ENCODE results near the gene TRIM28.

The TRIM28 gene

GRCh38 chr19:58579473-58580142 lies 35.7 kb downstream of the TRIM28 start:
- no peak for DNase-seq

DNA sequence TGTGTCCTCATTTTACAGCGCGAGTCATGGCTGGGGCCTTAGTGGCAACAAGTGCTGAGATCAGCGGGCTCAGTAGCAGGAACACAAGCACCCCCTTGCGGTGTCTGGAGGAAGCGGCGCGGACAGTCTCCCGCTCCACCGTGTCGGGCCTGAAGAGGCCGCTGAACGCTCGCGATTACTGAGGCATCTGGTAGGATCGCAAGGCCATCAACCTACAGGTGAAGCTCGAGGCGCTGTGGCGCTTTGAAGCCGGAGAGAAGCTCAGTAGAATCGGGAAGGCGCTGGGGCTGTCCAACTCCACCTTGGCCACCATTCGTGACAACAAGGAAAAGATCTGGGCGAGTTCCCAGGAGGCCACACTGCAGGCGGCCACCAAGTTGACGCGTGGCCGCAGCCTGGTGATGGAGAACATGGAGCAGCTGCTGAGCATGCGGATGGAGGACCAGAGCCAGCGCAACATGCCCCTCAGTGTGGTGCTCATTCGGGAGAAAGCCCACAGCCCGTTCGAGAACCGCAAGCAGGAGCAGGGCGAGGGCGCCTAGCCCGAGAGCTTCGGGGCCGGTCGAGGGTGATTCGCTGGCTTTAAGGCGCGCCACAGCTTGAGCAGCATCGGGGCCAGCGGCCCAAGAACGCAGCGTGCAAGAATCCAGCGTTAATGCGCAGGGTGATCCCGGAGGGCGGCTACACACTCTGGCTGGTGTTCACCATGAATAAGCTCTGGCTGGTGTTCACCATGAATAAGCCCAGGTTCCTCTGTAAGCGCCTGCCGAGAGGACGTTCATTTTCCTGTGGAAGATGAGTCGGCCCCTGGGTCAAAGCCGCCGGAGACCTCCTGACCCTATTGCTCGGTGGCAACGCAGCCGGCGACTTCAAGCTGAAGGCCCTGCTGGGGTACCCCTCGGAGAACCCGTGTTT lies 37.6 kb downstream of the TRIM28 start:
- no peak for DNase-seq

GRCh38 chr19:58582985-58583384 lies 39.1 kb downstream of the TRIM28 start:
- DNase-seq = no peak

- no peak for DNase-seq
Observed at GRCh38 chr19:58584498-58585441, 40.9 kb downstream of the TRIM28 start.

GRCh38 chr19:58585442-58586132 lies 41.7 kb downstream of the TRIM28 start:
- DNase-seq = no peak

GRCh38 chr19:58586133-58586765 lies 42.4 kb downstream of the TRIM28 start:
- no peak for DNase-seq
